H9 (cell line): ENCODE measurements around the gene EPGN. TPM values are rescaled to one million over a fixed set of nuclear protein-coding genes. Genes with fewer than 3 reads are reported as not detected.
"Not testable (repeated sequence)": the region's sequence is repeated elsewhere in the genome, so short reads cannot be mapped to it uniquely, and the experiment has no call there.

ENCODE experiments used
- DNase-seq: peaks from one replicate; pipeline ENCODE4 v3.0.0-alpha.2; 2017
- H2AFZ ChIP-seq: one replicate; pipeline ENCODE4 v1.6.1; 2013; ENCODE audit warnings: mild to moderate bottlenecking, low read length, control low read depth, moderate library complexity
- H2AK5ac ChIP-seq: 2 replicates; pipeline ENCODE4 v1.6.1; 2013; ENCODE audit warnings: low read length, control low read depth, mixed read lengths; ENCODE audit not compliant: insufficient read length
- H2BK120ac ChIP-seq: one replicate; pipeline ENCODE4 v1.6.1; 2013; ENCODE audit warnings: low read depth, mild to moderate bottlenecking, low read length, control low read depth, inconsistent platforms; ENCODE audit not compliant: poor library complexity, severe bottlenecking
- H2BK12ac ChIP-seq: 2 replicates; pipeline ENCODE4 v1.6.1; 2013; ENCODE audit warnings: low read length, control low read depth, mixed read lengths, low read depth; ENCODE audit not compliant: insufficient read length
- H2BK15ac ChIP-seq: 2 replicates; pipeline ENCODE4 v1.6.1; 2013; ENCODE audit warnings: low read depth, low read length, control low read depth
- H2BK20ac ChIP-seq: one replicate; pipeline ENCODE4 v1.6.1; 2013; ENCODE audit warnings: low read depth, mild to moderate bottlenecking, low read length, control low read depth, inconsistent platforms; ENCODE audit not compliant: poor library complexity, severe bottlenecking
- H2BK5ac ChIP-seq: 2 replicates; pipeline ENCODE4 v1.6.1; 2013; ENCODE audit warnings: low read length, control low read depth, mixed read lengths; ENCODE audit not compliant: insufficient read length
- H3K14ac ChIP-seq: 2 replicates; pipeline ENCODE4 v1.6.1; 2013; ENCODE audit warnings: low read length, control low read depth; ENCODE audit not compliant: insufficient read depth
- H3K18ac ChIP-seq: 2 replicates; pipeline ENCODE4 v1.6.1; 2013; ENCODE audit warnings: low read depth, mild to moderate bottlenecking, mixed read lengths, low read length, control low read depth; ENCODE audit not compliant: insufficient read length
- H3K23ac ChIP-seq: 2 replicates; pipeline ENCODE4 v1.6.1; 2013; ENCODE audit warnings: low read length, control low read depth, mixed read lengths, low read depth; ENCODE audit not compliant: insufficient read length
- H3K23me2 ChIP-seq: 2 replicates; pipeline ENCODE4 v1.6.1; 2013; ENCODE audit warnings: low read depth, mild to moderate bottlenecking, mixed read lengths, low read length, control low read depth; ENCODE audit not compliant: insufficient read length, poor library complexity, severe bottlenecking
- H3K27ac ChIP-seq: 2 replicates; pipeline ENCODE4 v1.5.1; 2013; ENCODE audit warnings: low read length, control low read depth, mixed read lengths, low read depth; ENCODE audit not compliant: insufficient read length
- H3K27me3 ChIP-seq: 2 replicates; pipeline ENCODE4 v1.6.1; 2013; ENCODE audit warnings: low read length, control low read depth, inconsistent platforms; ENCODE audit not compliant: insufficient read depth
- H3K4ac ChIP-seq: 2 replicates; pipeline ENCODE4 v1.6.1; 2013; ENCODE audit warnings: low read depth, mild to moderate bottlenecking, control low read depth, inconsistent platforms, low read length, moderate library complexity
- H3K4me1 ChIP-seq: 2 replicates; pipeline ENCODE4 v1.6.1; 2013; ENCODE audit warnings: low read length, control low read depth, inconsistent platforms; ENCODE audit not compliant: insufficient read depth
- H3K4me2 ChIP-seq: 2 replicates; pipeline ENCODE4 v1.6.1; 2013; ENCODE audit warnings: low read length, control low read depth, mixed read lengths; ENCODE audit not compliant: insufficient read length, insufficient read depth
- H3K56ac ChIP-seq: 2 replicates; pipeline ENCODE4 v1.6.1; 2013; ENCODE audit warnings: low read depth, mild to moderate bottlenecking, mixed read lengths, low read length, control low read depth; ENCODE audit not compliant: insufficient read length
- H3K79me1 ChIP-seq: 2 replicates; pipeline ENCODE4 v1.6.1; 2013; ENCODE audit warnings: low read depth, mild to moderate bottlenecking, moderate library complexity, low read length, control low read depth, inconsistent platforms; ENCODE audit not compliant: insufficient read depth, poor library complexity, severe bottlenecking
- H3K79me2 ChIP-seq: 2 replicates; pipeline ENCODE4 v1.6.1; 2013; ENCODE audit warnings: low read length, control low read depth, inconsistent platforms; ENCODE audit not compliant: insufficient read depth
- H3K9ac ChIP-seq: 2 replicates; pipeline ENCODE4 v1.6.1; 2013; ENCODE audit warnings: low read length, control low read depth, mixed read lengths; ENCODE audit not compliant: insufficient read length; ENCODE audit errors: extremely low read depth
- H3K9me3 ChIP-seq: one replicate; pipeline ENCODE4 v1.6.1; 2013; ENCODE audit warnings: low read depth, low read length, inconsistent platforms; ENCODE audit not compliant: control insufficient read depth
- H3T11ph ChIP-seq: one replicate; pipeline ENCODE4 v1.6.1; 2013; ENCODE audit warnings: mild to moderate bottlenecking, low read length, control low read depth, inconsistent platforms
- H4K20me1 ChIP-seq: one replicate; pipeline ENCODE4 v1.6.1; 2013; ENCODE audit not compliant: control insufficient read depth, insufficient read length, insufficient read depth
- H4K5ac ChIP-seq: 2 replicates; pipeline ENCODE4 v1.6.1; 2013; ENCODE audit warnings: low read depth, mild to moderate bottlenecking, mixed read lengths, low read length, control low read depth; ENCODE audit not compliant: insufficient read length
- H4K8ac ChIP-seq: replicated peaks from 2 replicates; pipeline ENCODE4 v1.6.1; 2013; ENCODE audit warnings: low read length, control low read depth, mixed read lengths, low read depth; ENCODE audit not compliant: insufficient read length
- H4K91ac ChIP-seq: 2 replicates; pipeline ENCODE4 v1.6.1; 2013; ENCODE audit warnings: low read depth, mild to moderate bottlenecking, moderate library complexity, mixed read lengths, low read length, control low read depth; ENCODE audit not compliant: insufficient read length
- H3K27ac Mint-ChIP-seq, 3 experiments: 2 replicates in 2 of 3; 3 replicates in 1 of 3; pipeline ENCODE4 v1.8.0; 2020 to 2021; ENCODE audit warnings: mixed read lengths in 3 of 3, mild to moderate bottlenecking in 1 of 3, moderate library complexity in 1 of 3
- H3K27me3 Mint-ChIP-seq: 2 replicates; pipeline ENCODE4 v1.8.0; 2021; ENCODE audit warnings: low read depth, mild to moderate bottlenecking, moderate library complexity, mixed read lengths
- H3K36me3 Mint-ChIP-seq, 3 experiments: 2 replicates in 2 of 3; 3 replicates in 1 of 3; pipeline ENCODE4 v1.8.0; 2020 to 2021; ENCODE audit warnings: low read depth in 3 of 3, mixed read lengths in 3 of 3; ENCODE audit not compliant: insufficient read depth in 1 of 3
- H3K4me1 Mint-ChIP-seq, 2 experiments: 2 replicates each; pipeline ENCODE4 v1.8.0; 2020; ENCODE audit warnings: mixed read lengths in 2 of 2
- H3K4me3 Mint-ChIP-seq, 2 experiments: 2 replicates in 1 of 2; 3 replicates in 1 of 2; pipeline ENCODE4 v1.8.0; 2020 to 2021; ENCODE audit warnings: mild to moderate bottlenecking in 2 of 2, mixed read lengths in 2 of 2, moderate library complexity in 1 of 2
- H3K9me3 Mint-ChIP-seq, 2 experiments: 2 replicates in 1 of 2; 3 replicates in 1 of 2; pipeline ENCODE4 v1.8.0; 2020; ENCODE audit warnings: mild to moderate bottlenecking in 2 of 2, mixed read lengths in 2 of 2, moderate library complexity in 1 of 2
- CTCF ChIP-seq: fragments of 200-600 bp; sonication (generic); conservative IDR thresholded peaks from 3 replicates; pipeline ENCODE4 v1.8.0; 2021; ENCODE audit warnings: antibody characterized with exemption, mild to moderate bottlenecking
- total RNA-seq: library from RNA; stranded (reverse); gene quantifications from 2 replicates; pipeline ENCODE4 v1.2.1, GENCODE V29; 2021

Gene EPGN
- total RNA-seq, 1 experiment from 2014 or later: not detected

GRCh38 chr4:74339501-74339900 is 31.2 kb downstream of the EPGN start:
- no peak overlapping the region for H4K5ac ChIP-seq
- H3K4me1 ChIP-seq: no peaks in the 10 kb centered on the region
- H3K23ac ChIP-seq: no peak overlapping the region
- Mint-ChIP-seq H3K27ac (no peak overlapping the region), H3K4me3 (no peak overlapping the region), H3K36me3 (peaks cover 15 to 36% (median 18%) of the 10 kb centered on the region in 3 experiments), H3K27me3 (no peaks in the 10 kb centered on the region), H3K4me1 (no peaks in the 10 kb centered on the region), H3K9me3 (peaks cover 34 to 40% of the 10 kb centered on the region in 2 experiments)
- H3K9me3 ChIP-seq: peaks cover 10% of the 10 kb centered on the region
- no peak overlapping the region for H4K91ac ChIP-seq
- no peak overlapping the region for H3K56ac ChIP-seq
- no peak overlapping the region for H2BK20ac ChIP-seq
- H3K4ac ChIP-seq: no peak overlapping the region
- H2AFZ ChIP-seq: no peak overlapping the region
- H3K23me2 ChIP-seq: no peaks in the 10 kb centered on the region
- no peak for TF ChIP-seq CTCF
- H3K14ac ChIP-seq: no peak overlapping the region
- H2BK5ac ChIP-seq: no peak overlapping the region
- no peak for DNase-seq
- H3K79me2 ChIP-seq: no peaks in the 10 kb centered on the region
- no peak overlapping the region for H2BK120ac ChIP-seq
- H2AK5ac ChIP-seq: no peak overlapping the region
- no peak overlapping the region for H2BK12ac ChIP-seq
- H3K27ac ChIP-seq: no peak overlapping the region
- no peaks in the 10 kb centered on the region for H3K79me1 ChIP-seq
- H3K4me2 ChIP-seq: no peak overlapping the region
- no peaks in the 10 kb centered on the region for H4K20me1 ChIP-seq
- no peak overlapping the region for H3K9ac ChIP-seq
- H2BK15ac ChIP-seq: no peak overlapping the region
- H3T11ph ChIP-seq: no peak overlapping the region
- no peaks in the 10 kb centered on the region for H3K27me3 ChIP-seq
- no peak overlapping the region for H3K18ac ChIP-seq
- H4K8ac ChIP-seq: no peak overlapping the region

GRCh38 chr4:74340421-74340820 is 32.2 kb downstream of the EPGN start:
- not testable (repeated sequence) for H4K20me1 ChIP-seq, H3T11ph ChIP-seq, H3K9ac ChIP-seq, H2BK12ac ChIP-seq, H3K4ac ChIP-seq, H3K27me3 Mint-ChIP-seq, H3K79me1 ChIP-seq, H2BK15ac ChIP-seq, H2AK5ac ChIP-seq, H3K4me1 Mint-ChIP-seq, H3K4me3 Mint-ChIP-seq, H3K27ac Mint-ChIP-seq, H2BK5ac ChIP-seq, H3K4me2 ChIP-seq, H2AFZ ChIP-seq, H4K5ac ChIP-seq, H3K18ac ChIP-seq, H3K14ac ChIP-seq, H3K27me3 ChIP-seq, H3K27ac ChIP-seq, H4K8ac ChIP-seq, H4K91ac ChIP-seq, DNase-seq, H3K79me2 ChIP-seq, H2BK120ac ChIP-seq, H2BK20ac ChIP-seq, H3K56ac ChIP-seq, H3K23me2 ChIP-seq, H3K4me1 ChIP-seq, H3K23ac ChIP-seq
- H3K9me3 ChIP-seq: peaks cover 13% of the 10 kb centered on the region
- Mint-ChIP-seq H3K36me3 (peaks cover 22 to 45% (median 26%) of the 10 kb centered on the region in 3 experiments), H3K9me3 (peaks cover 43 to 48% of the 10 kb centered on the region in 2 experiments)
